GM19193 (cell line): ENCODE measurements around the gene TMEM43.

Experiments used
- POLR2A ChIP-seq: IDR thresholded peaks from 4 replicates; pipeline ENCODE4 v1.6.1; 2011; ENCODE audit not compliant: insufficient read depth, insufficient read length; ENCODE audit errors: extremely low read depth

TMEM43 gene

GRCh38 chr3:14152963-14153355 is 28.1 kb downstream of the TMEM43 start:
- TF ChIP-seq POLR2A: no peak

GRCh38 chr3:14153663-14154062 is 28.8 kb downstream of the TMEM43 start:
- no peak for TF ChIP-seq POLR2A

- no peak for TF ChIP-seq POLR2A
Observed at GRCh38 chr3:14154276-14154675, 29.4 kb downstream of the TMEM43 start.

GRCh38 chr3:14154895-14155440 is 30.1 kb downstream of the TMEM43 start:
- no peak for TF ChIP-seq POLR2A

GRCh38 chr3:14156201-14156600 is 31.3 kb downstream of the TMEM43 start:
- TF ChIP-seq POLR2A: no peak

GRCh38 chr3:14156843-14157561 is 32.1 kb downstream of the TMEM43 start:
- TF ChIP-seq POLR2A: no peak

GRCh38 chr3:14157951-14158350 is 33.1 kb downstream of the TMEM43 start:
- TF ChIP-seq POLR2A: no peak

GRCh38 chr3:14158370-14158769 is 33.5 kb downstream of the TMEM43 start:
- no peak for TF ChIP-seq POLR2A

- no peak for TF ChIP-seq POLR2A
Observed at GRCh38 chr3:14159426-14159825, 34.6 kb downstream of the TMEM43 start.

- no peak for TF ChIP-seq POLR2A
Observed at GRCh38 chr3:14161282-14161681, 36.4 kb downstream of the TMEM43 start.

- no peak for TF ChIP-seq POLR2A
Observed at GRCh38 chr3:14162178-14162577, 37.3 kb downstream of the TMEM43 start.

GRCh38 chr3:14166877-14167603 is 42.2 kb downstream of the TMEM43 start:
- TF ChIP-seq POLR2A: no peak

GRCh38 chr3:14169435-14169834 is 44.6 kb downstream of the TMEM43 start:
- TF ChIP-seq POLR2A: no peak

GRCh38 chr3:14169871-14170270 is 45.0 kb downstream of the TMEM43 start:
- TF ChIP-seq POLR2A: no peak

- no peak for TF ChIP-seq POLR2A
Observed at GRCh38 chr3:14170531-14171159, 45.8 kb downstream of the TMEM43 start.

GRCh38 chr3:14172496-14172895 is 47.6 kb downstream of the TMEM43 start:
- no peak for TF ChIP-seq POLR2A

- no peak for TF ChIP-seq POLR2A
Observed at GRCh38 chr3:14174483-14174882, 49.6 kb downstream of the TMEM43 start.
